GM21529 (cell line): ENCODE measurements around the gene SKI.

Experiments used
- ATAC-seq: cut with Tn5 transposase; IDR thresholded peaks from one replicate; pipeline ENCODE4 v1.9.1; 2021; ENCODE audit not compliant: unreplicated experiment

Gene SKI

GRCh38 chr1:2348346-2349325, 120.5 kb downstream of the SKI start:
- no peak for ATAC-seq

- no peak for ATAC-seq
Observed at GRCh38 chr1:2349806-2350205, 121.7 kb downstream of the SKI start.

DNA sequence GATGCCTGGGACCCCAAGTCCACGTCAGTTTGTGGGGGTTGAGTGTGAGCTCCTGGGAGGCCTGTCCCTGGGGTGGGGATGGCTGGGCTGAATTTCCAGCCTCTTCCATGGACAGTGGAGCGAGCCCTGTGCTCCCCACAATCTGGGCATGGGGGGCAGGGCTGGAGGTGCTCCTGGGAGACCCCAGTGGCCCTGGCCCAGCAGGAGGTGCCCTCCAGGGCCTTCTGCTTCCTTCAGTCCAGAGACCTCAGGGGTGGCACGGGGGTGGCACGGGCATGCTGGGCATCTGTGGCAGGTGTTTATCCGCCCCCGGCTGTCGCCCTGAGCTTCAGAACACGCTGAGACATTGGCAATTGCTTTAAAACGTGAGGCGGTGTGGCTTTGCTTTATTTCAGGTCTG, 122.4 kb downstream of the SKI start:
- ATAC-seq, result no peak

DNA sequence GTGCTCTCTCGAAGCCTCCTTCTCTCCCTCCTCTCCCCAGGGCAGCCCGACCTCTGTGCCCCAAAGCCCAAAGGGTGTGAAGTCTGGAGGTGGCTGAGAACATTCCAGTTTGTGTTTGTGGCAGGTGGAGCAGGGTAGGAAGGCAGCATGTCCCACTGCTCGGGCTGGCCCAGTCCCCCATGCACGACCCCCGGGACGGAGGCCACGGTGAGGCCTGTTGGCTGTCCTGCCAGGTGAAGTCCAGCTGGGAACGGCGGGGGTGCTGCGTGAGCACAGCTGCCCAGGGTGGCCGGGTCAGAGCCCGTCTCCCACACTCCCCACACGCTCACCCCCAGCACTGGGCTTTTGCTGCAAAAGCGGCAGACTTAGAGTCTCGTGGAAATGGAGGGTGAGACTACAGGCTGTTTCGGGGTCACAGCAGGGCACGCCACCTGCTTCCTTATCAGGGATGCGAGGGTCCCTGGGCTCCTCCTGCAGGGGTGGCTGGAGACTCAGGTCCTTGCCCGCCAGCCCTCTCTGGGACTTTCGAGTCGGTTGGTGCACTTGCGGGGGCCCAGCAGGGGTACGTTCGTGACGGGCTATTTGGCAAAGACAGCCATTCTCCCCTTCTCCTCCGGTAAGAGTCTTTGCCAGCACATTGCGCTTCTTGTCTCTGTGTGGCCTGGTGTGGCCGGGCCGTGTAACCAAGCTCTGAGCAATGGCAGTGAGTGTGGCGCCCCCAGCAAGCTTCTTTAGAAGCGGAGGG, 123.0 kb downstream of the SKI start:
- no peak for ATAC-seq

- ATAC-seq, result no peak
Observed at GRCh38 chr1:2351723-2352122, 123.6 kb downstream of the SKI start.

GRCh38 chr1:2352341-2352896, 124.3 kb downstream of the SKI start:
- ATAC-seq, result no peak

DNA sequence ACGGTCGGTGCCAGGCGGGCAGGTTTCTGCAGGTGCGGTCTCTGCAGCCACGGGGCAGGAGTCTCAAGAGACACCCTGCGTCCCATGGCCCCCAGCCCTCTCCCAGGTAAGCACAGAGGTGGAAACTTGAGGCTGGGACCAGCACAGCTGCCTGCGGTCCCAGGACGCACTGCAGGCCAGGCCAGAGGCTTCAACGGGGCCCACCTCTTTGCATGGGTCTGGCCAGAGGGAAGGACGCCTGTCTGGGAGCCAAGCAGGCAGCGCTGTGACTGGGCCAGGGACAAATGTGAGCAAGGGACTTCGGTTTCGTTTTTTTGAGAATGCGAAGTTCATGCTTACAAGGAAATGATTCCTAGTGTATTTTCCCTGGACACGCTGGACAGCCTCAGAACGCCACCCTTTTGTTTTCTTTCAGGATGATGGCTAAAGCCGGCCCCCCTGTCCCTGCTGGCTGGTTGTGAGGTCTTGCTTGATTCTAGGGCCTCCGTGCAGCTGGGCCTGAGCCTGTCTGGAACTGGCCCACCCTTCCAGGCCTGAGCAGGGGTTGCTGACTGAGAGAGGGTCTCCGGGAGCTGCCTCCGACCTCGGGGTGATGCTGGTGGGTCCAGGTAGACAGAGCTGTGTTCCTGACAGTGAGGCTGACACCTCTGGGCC, 124.9 kb downstream of the SKI start:
- no peak for ATAC-seq

DNA sequence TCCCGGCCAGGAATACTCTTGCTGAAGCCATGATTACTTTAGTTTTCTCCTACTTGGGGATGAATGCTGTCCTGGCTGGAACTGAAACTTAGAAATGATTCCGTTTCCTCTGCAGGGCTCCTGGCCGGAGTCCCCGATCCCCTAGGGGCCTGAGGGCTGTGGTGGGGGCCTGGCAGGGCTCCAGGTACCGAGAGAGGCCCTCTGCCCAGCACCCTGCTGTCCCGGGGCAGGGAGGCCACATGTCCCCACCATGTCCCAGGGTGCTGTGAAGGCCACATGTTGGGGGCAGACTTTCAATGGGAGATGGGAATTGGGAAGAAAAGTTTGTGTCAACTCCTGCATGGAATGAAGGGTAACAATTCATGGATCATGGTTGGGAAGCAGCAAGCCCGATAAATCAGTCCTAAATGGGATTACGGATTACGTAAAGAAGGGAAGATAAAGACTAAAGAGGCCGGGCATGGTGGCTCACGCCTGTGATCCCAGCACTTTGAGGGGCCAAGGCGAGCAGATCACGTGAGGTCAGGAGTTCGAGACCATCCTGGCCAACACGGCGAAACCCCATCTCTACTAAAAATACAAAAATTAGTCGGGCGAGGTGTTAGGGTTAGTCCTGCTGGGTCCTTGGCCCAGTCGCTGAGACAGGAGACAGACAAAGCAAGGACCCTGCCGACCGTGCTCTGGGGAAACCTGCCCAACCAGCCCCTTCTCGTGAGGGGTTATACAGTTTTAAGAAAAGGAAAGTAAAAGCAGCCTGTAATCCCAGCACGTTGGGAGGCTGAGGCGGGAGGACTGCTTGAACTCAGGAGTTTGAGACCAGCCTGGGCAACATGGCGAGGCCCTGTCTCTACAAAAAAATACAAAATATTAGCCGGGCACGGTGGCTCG, 125.7 kb downstream of the SKI start:
- no peak for ATAC-seq

GRCh38 chr1:2354511-2355372, 126.6 kb downstream of the SKI start:
- ATAC-seq, result no peak

- ATAC-seq, result no peak
Observed at GRCh38 chr1:2355373-2356261, 127.5 kb downstream of the SKI start.

DNA sequence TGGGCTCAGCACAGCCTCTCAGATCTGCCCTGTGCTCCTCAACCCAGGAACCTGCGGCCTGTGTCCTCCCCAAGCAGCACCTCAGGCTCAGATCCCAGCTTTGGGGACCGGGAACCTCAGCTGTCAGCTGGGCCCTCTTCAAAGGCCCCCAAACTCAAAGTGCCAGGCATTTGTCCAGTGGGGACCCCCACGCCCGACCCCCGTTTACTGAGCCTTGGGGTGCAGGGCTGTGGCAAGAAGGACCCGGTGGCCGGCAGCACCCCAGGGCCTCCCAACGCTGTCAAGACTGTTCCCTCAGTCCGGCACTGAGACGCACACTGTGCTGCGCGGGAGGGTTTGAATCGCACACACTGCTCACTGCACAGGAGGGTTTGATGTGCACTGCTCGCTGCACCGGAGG, 128.3 kb downstream of the SKI start:
- no peak for ATAC-seq

DNA sequence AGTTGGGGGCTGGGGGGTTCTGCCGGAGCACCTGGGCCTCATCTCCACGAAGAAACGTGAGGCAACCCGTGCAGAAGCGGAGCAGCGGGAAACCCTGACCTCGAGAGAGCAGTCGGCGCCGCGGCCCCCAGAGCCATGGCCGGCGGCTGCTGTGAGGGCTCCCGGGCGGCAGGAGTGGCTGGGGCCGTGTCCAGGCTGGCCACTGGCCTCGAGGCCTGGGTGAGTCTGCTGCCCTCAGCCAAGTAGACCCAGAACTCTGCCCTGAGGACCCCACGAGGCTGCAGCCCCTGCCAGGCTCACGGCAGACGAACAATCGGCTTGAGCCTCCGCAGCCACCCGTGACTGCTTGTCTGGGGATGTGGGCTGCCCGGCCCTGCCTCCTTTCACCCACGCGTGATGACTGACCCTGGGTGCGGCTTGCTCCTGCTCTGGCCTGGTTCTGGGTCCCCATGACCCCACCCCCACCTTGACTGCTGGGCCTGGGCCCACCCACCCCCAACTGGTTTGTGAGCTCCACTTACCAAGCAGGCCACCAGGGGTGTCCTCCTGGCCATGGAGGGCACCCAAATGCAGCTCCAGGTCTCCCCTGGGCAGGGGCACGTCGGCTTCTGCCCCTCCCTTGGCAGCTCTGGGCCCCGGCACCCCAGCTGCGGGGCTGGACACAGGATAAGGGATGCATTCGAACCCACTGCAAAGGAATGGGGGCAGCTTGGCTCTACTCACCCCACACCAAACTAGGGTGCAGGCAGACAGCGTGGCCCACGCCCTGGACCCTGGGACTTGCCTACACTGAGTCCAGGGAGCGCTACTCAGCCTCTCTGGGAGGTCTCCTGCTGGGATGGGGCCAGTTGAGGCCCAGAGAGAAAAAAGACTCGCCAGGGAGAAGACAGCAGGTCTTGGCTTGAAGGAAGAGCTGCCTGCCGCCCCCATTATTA, 129.1 kb downstream of the SKI start:
- ATAC-seq, result no peak

GRCh38 chr1:2358072-2358471, 130.0 kb downstream of the SKI start:
- no peak for ATAC-seq

GRCh38 chr1:2358651-2359640, 130.8 kb downstream of the SKI start:
- ATAC-seq, result no peak
